Measurements from ENCODE around the gene STARD3NL. TPM values are rescaled to one million over a fixed set of nuclear protein-coding genes. Genes with fewer than 3 reads are reported as not detected.

STARD3NL gene
- total and polyA plus RNA-seq, 2 of the 13 experiments (the other 11 are each of a cell fraction or from before 2014, with no cell fraction given) = 37.3 to 42.3 TPM

- TF ChIP-seq, protein P1, sequence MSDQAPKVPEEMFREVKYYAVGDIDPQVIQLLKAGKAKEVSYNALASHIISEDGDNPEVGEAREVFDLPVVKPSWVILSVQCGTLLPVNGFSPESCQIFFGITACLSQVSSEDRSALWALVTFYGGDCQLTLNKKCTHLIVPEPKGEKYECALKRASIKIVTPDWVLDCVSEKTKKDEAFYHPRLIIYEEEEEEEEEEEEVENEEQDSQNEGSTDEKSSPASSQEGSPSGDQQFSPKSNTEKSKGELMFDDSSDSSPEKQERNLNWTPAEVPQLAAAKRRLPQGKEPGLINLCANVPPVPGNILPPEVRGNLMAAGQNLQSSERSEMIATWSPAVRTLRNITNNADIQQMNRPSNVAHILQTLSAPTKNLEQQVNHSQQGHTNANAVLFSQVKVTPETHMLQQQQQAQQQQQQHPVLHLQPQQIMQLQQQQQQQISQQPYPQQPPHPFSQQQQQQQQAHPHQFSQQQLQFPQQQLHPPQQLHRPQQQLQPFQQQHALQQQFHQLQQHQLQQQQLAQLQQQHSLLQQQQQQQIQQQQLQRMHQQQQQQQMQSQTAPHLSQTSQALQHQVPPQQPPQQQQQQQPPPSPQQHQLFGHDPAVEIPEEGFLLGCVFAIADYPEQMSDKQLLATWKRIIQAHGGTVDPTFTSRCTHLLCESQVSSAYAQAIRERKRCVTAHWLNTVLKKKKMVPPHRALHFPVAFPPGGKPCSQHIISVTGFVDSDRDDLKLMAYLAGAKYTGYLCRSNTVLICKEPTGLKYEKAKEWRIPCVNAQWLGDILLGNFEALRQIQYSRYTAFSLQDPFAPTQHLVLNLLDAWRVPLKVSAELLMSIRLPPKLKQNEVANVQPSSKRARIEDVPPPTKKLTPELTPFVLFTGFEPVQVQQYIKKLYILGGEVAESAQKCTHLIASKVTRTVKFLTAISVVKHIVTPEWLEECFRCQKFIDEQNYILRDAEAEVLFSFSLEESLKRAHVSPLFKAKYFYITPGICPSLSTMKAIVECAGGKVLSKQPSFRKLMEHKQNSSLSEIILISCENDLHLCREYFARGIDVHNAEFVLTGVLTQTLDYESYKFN (CRISPR knock-in tag; conservative IDR thresholded peaks at IDR 0.05) = peak; percentile 35
- TF ChIP-seq ZNF383 (CRISPR knock-in tag; IDR thresholded peaks at IDR 0.05; ENCODE audit: borderline replicate concordance) (no peak), DPF2 (CRISPR knock-in tag; IDR thresholded peaks at IDR 0.05; ENCODE audit: borderline replicate concordance, low read depth) (no peak), TSC22D2 (CRISPR knock-in tag; IDR thresholded peaks at IDR 0.05; ENCODE audit: borderline replicate concordance) (peak; percentile 31; the same call in 1 of the 2 replicates), HMGXB3 (CRISPR knock-in tag; IDR thresholded peaks at IDR 0.05; ENCODE audit: borderline replicate concordance) (peak; percentile 98), SCMH1 (CRISPR knock-in tag; IDR thresholded peaks at IDR 0.05; ENCODE audit: borderline replicate concordance) (no peak), ZEB1 (IDR thresholded peaks at IDR 0.05; ENCODE audit: insufficient replicate concordance, low read depth) (no peak), ZNF30 (CRISPR knock-in tag; IDR thresholded peaks at IDR 0.05) (no peak), THYN1 (CRISPR knock-in tag; IDR thresholded peaks at IDR 0.05; ENCODE audit: borderline replicate concordance, low read depth) (no peak), NR2F6 (IDR thresholded peaks at IDR 0.05) (no peak), NR2F6 (CRISPR knock-in tag; IDR thresholded peaks at IDR 0.05) (no peak), ZKSCAN5 (CRISPR knock-in tag; IDR thresholded peaks at IDR 0.05) (no peak), CREM (IDR thresholded peaks at IDR 0.05) (peak; percentile 91), CREM (CRISPR knock-in tag; IDR thresholded peaks at IDR 0.05) (0 out of 2 replicates have a peak, but pooled peaks have one; percentile 44), ZNF230 (CRISPR knock-in tag; IDR thresholded peaks at IDR 0.05) (peak; percentile 41; the same call in 1 of the 2 replicates), ZNF44 (CRISPR knock-in tag; IDR thresholded peaks at IDR 0.05) (no peak), ZMYM3 (CRISPR knock-in tag; IDR thresholded peaks at IDR 0.05) (peak; percentile 79), ZSCAN9 (CRISPR knock-in tag; IDR thresholded peaks at IDR 0.05; ENCODE audit: borderline replicate concordance) (no peak; the same call in 1 of the 2 replicates), NR2F1 (CRISPR knock-in tag; IDR thresholded peaks at IDR 0.05) (no peak), IKZF5 (CRISPR knock-in tag; IDR thresholded peaks at IDR 0.05) (no peak; the same call in none of the 2 replicates), ZNF326 (CRISPR knock-in tag; IDR thresholded peaks at IDR 0.05; ENCODE audit: borderline replicate concordance) (no peak), EEA1 (CRISPR knock-in tag; IDR thresholded peaks at IDR 0.05; ENCODE audit: borderline replicate concordance) (no peak)
These were observed at the start of gene STARD3NL (continued) for GRCh38 chr7:38178004-38178694.
